ENCODE results near the gene HTR4.
A peak's percentile ranks its signal among the peaks of the same experiment; 100 is the strongest.

HTR4 gene

GRCh38 chr5:148660346-148660660 is 6.0 kb upstream of the HTR4 start:
- no peak for DNase-seq

- no peak for DNase-seq
Observed at GRCh38 chr5:148659641-148660345, 5.5 kb upstream of the HTR4 start.

- DNase-seq = no peak
Observed at GRCh38 chr5:148653291-148653835, 964 bp downstream of the HTR4 start.

GRCh38 chr5:148651528-148651927 is 2.8 kb downstream of the HTR4 start:
- DNase-seq = no peak

DNA sequence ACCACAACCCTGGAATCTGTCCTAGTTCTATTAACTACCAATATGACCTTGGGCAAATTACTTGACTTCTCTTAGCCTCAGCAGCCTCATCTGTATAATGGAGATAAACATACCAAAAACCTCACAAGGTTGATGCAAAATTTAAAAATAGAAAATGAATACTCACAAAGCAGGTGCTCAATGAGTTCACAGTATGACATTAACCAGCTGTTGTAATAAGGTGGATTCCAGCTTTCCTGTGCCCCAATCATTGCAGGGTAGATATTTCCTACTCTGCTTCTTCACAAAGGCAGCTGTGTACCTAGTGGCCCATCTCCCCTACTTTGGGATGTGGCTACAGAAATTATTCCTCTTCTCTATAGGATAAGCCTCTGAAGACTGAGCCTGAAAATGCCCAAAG is 8.8 kb downstream of the HTR4 start:
- no peak for DNase-seq

DNA sequence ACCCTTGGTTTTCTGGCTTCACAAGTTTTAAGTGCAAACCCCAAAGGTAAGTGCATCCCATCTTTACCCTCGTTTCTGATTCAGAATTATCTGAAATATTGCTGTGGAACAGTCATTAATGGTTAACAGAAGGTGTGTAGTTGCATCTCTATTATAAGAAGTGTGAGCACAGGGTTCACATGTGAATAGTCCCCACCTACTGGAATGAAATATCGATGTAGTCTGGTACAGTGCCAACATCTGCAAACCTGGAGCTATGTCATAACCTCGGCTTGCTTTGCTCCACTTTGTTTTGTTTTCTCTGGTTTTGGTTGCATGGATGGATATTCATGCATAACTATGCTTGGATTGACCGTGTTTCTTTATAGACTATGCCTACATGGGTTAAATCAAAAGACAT is 12.6 kb downstream of the HTR4 start:
- no peak for DNase-seq

DNA sequence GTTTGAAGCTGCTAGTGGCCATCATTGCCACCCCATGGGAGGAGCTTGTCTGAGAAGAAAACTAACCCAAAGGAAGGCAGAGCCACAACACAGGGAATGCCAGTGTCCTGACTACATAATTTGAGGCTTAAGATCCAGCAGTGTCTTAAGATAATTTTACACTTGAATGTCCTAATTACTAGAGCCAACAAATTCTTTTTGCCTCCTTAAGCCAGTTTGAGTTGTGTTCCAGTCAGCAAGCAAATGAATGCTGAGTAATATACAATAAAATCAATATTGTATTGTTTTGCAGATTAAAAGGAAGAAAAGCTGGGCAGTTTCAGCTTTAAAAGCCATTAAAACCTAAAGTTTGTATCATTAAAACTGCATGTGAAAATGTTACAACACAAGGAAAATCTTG is 13.9 kb downstream of the HTR4 start:
- DNase-seq = no peak

GRCh38 chr5:148639081-148639480 is 15.2 kb downstream of the HTR4 start:
- no peak for DNase-seq

DNA sequence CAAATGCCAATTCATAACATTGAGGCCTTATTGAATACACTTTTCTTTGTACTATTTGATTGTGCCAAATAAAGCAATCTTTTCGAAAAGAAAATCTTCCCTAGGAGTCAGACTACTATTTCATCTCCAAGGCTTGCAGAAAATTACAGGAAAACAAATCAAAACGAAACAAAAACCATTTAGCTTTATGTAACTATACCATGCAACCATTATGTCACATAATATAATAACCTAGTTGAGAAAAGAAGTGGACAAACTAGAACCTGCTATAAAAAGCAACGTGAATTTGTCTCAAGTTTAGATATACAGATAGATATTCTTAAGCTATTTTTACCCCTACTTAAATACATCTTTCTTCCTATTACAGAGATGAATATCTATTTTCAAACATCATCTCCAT is 18.0 kb downstream of the HTR4 start:
- DNase-seq = no peak

DNA sequence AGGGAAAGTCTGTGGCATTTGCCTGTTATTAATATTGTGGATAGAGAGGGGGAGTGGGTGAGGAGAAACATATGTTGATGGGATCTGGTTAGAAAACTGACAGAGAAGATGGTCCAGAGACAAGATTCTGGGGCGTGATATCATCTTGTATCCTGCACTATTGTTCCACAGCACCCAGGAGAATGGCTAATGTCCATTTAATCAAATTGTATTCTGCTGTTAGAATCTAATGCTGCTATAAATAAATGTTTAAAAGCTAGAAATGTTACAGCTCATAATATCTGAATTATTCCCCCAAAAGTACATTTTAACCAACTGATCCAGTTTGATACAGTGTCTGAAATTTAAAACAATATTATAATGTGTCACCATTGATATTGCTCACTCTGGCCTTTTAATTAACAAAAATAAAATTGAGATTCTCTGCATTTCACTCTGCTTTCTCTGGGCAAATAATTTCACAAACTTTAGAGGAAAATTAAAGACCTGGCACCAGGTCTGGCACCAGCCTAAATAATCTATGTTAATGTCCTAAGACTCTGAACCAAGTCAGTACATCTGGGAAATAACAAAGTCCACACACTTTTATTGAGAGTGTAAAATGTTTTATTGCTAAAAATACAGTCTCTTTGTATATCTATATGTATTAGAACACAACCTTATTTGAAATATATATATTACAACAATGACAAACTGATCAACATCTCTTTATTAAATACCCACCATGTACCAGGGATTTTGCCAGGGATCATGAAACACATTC is 18.8 kb downstream of the HTR4 start:
- no peak for DNase-seq

DNA sequence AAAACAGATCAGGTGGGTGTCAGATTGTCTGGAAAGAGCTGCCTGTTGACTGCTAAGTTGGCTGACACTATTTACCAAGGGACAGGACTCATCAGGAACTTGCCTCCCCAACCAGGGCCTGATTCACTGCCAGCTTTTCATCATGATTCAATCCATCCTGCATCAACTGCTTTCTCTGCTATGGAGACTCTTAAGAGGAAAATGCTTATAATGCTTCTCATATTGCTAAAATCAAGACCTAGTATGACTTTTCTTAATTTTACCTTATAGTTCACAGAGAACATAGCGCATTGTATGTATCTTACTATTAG is 21.3 kb downstream of the HTR4 start:
- DNase-seq = no peak

DNA sequence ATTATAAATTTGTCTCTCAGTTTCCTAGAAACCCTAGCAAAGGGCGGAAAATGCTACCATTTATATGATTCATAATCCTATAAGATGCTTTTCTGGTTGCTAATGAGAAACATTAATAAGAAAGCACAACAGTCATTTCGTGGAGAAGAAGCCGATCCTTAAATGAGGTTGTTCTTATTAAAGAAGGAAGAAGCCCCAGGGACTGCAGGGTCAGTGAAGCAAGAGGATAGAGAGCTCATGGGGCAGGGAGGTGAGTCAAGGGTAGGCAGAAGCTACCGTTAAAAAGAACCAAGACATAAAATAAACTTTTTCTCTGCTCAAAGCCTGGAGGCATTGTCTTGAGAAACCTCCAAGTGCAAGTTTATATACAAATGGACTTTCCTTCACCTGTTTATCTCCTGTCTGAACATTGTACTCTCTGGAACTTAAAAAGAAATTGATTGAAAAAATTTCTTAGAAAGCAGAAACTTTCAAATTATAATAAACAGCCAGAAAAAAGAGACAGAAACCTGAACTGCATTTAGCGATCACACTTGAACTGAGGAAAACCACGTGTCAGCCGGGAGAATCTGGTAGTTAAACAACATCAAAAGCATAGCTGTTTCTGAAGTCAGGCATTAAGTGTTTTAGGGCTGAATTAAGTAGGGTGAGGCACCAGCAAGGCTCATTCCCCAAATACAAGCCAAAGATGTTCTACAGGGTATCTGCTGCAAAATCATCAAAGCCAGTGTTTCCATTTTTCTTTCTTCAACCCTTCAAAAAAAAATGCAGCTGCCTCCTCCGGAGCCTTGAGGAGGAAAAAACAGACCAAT is 21.9 kb downstream of the HTR4 start:
- DNase-seq = no peak

GRCh38 chr5:148626986-148627385 is 27.3 kb downstream of the HTR4 start:
- no peak for DNase-seq

- DNase-seq = no peak
Observed at GRCh38 chr5:148626081-148626613, 28.2 kb downstream of the HTR4 start.

GRCh38 chr5:148625250-148625649 is 29.1 kb downstream of the HTR4 start:
- no peak for DNase-seq

DNA sequence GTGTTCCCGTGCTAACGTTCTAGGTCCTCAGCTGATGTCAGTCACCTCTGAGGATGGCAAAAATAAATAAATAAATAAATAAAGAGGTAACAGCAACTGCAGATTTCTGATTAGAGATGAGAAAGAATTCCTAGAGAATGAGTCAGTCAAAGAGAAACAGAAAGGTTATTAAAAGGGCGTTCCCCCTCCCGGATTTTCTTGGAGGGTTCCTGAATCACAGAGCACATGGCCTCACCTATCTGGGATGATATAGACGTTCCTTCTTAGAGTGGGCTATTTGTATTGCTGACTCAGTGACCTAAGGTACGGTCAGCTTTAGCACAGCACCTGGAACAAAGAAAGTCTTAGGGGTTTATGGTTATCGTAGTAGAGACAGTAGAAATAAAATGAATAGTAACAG is 30.6 kb downstream of the HTR4 start:
- DNase-seq = no peak

DNA sequence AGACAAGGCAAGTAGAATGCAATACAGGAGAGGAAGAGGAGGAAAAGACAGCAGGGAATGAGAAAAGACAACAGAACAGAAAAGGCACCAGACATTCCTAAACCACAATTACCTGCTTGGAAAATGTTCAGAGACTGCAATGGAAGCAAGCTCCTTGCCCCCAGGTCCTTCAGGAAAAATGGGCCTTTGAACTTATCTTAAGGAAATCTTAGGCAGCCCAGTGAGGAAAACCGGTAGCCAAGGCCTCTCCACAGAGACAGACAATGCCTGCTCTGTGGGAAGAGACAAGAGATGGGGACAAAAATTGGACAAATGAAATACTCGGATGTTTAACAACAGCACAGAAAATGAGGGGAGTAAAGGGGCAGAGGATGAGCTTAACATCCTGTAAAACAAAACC is 31.2 kb downstream of the HTR4 start:
- no peak for DNase-seq

DNA sequence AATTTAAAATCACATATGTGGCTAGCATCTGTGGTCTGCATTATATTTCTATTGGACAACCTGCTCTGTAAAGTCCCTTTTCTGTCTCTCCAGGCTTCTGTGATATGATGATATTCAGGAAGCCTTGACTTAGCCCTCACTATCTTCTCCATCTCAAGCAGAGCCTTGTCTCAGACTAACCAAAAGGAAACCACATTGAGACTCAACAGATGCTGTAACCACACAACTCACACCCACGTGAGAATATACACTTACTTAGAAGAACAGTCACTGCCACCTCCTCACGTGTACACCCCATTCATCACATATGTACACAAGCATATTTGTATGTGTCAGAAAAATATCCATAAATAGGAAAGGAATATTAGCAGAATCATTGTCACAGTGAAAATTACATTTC is 33.6 kb downstream of the HTR4 start:
- DNase-seq = peak; percentile 50

- DNase-seq = no peak
Observed at GRCh38 chr5:148620091-148620490, 34.2 kb downstream of the HTR4 start.

- DNase-seq = no peak
Observed at GRCh38 chr5:148619484-148619883, 34.8 kb downstream of the HTR4 start.

GRCh38 chr5:148615644-148616275 is 38.6 kb downstream of the HTR4 start:
- no peak for DNase-seq

DNA sequence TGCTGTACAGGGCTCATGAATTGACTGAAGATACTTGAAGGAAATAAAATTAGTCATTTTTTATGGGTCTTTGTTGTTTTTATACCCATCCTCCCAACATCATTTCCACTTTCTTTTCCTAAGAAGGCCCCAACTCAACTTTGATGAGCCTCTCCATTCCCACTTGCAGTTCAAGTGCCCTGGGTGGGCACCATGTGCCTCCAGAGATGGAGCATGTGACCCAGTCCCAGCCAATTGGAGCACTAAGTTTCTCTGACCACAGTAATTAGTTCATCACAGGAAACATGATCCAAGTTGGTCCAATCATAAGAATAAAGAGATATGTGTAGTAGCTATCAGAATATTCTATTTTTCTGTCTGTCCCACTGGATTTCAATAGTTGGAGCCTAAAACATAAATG is 46.9 kb downstream of the HTR4 start:
- no peak for DNase-seq

DNA sequence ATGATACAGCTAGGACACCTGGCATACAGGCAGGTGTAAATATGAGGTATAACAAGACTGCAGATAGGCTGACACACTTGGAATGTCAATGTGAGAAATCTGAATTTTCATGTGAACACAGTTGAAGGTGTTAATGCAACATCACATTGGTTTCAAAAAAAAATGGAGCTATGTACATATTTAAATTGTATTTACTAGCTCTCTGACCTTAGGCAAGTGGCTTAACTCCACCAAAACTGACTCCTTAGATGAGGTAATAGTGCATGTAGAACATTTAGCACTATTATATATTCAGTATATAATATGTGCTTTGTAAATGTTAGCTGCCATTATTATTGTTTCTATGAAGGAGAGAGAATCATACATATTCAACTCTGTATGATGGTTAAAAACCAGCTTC is 48.0 kb downstream of the HTR4 start:
- no peak for DNase-seq
